ENCODE measurements around the gene IFT25.
A peak's percentile ranks its signal among the peaks of the same experiment; 100 is the strongest.
"Not testable (repeated sequence)": the region's sequence is repeated elsewhere in the genome, so short reads cannot be mapped to it uniquely, and the experiment has no call there.

The IFT25 gene

DNA sequence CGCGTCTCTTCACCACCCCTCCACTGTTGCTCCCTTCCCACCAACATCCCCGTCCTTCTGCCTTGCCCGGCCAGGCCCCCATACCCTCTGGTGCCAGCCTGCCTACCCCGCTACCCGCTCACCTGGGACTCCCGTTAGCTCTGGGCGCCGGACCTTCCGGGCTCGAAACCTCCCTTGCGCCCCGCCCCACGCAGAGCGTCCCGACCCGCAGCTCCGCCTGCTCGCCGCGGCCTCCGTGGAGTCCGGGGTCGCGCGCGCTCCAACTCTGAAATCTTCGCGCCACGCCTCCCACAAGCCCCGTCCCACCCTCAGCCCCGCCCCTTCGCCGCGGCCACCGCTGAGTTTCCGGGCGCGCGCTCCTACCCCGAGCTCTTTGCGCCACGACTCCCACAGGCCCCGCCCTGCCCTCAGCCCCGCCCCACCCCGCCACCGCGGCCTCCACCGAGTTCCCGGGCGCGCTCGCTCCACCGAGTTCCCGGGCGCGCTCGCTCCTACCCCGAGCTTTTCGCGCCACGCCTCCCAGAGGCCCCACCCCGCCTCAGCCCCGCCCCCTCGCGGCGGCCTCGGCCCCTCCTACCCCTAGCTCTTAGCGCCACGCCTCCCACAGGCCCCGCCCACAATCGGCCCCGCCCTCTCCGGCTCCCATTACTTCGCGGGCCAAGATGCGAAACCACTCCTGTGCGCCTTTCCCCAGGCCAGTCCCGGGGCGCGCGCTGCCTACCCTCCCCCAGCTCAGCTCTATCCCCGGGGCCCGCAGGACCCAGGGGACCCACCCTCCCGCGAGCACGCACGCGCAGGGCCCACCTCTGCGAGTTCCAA is at the start of gene IFT25:
IFT25 (minus strand) TSS at position 267 of the 819 bp plus-strand sequence. CDS start 5,617 bp downstream, outside the sequence.
- no peaks in the 10 kb centered on the region for H3K27me3 ChIP-seq (ENCODE audit: control insufficient read depth, insufficient read depth, low read length)
- TF ChIP-seq, protein P1, sequence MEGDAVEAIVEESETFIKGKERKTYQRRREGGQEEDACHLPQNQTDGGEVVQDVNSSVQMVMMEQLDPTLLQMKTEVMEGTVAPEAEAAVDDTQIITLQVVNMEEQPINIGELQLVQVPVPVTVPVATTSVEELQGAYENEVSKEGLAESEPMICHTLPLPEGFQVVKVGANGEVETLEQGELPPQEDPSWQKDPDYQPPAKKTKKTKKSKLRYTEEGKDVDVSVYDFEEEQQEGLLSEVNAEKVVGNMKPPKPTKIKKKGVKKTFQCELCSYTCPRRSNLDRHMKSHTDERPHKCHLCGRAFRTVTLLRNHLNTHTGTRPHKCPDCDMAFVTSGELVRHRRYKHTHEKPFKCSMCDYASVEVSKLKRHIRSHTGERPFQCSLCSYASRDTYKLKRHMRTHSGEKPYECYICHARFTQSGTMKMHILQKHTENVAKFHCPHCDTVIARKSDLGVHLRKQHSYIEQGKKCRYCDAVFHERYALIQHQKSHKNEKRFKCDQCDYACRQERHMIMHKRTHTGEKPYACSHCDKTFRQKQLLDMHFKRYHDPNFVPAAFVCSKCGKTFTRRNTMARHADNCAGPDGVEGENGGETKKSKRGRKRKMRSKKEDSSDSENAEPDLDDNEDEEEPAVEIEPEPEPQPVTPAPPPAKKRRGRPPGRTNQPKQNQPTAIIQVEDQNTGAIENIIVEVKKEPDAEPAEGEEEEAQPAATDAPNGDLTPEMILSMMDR (IDR thresholded peaks at IDR 0.05): no peak
- peaks cover 5% of the 10 kb centered on the region for H3K4me1 ChIP-seq
- no peaks in the 10 kb centered on the region for H3K79me2 ChIP-seq
- no peaks in the 10 kb centered on the region for H3K36me3 ChIP-seq (ENCODE audit: control insufficient read depth, insufficient read depth, low read length)
- H3K4me2 ChIP-seq (ENCODE audit: low read length): peak within 1 kb of the TSS; percentile 93
- peak within 1 kb of the TSS; percentile 70 for H3K27ac ChIP-seq
- H2AFZ ChIP-seq: peak within 1 kb of the TSS; percentile 91
- H3K4me3 ChIP-seq (ENCODE audit: low read depth, low read length): peak within 1 kb of the TSS; percentile 95
- H3K9me3 ChIP-seq (ENCODE audit: control insufficient read depth, low read length): no peaks in the 10 kb centered on the region
- H3K9ac ChIP-seq: no peak within 1 kb of the TSS

DNA sequence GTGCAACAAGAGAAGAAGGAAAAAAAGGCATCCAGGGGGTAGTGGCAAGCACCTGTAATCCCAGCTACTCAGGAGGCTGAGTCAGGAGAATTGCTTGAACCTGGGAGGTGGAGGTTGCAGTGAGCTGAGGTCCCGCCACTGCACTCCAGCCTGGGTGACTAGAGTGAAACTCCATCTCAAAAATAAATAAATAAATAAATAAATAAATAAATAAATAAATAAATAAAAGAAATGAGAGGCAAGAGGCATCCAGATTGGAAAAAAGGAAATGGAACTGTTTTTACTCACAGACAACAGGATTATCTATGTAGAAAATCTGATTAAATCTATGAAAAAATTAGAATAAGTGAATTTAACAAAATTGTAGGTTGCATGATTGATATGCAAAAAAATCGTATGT is 49.0 kb upstream of the IFT25 start:
- H3K27ac ChIP-seq; H3K27me3 ChIP-seq (ENCODE audit: control insufficient read depth, insufficient read depth, low read length); H3K4me3 ChIP-seq (ENCODE audit: low read depth, low read length); H3K4me1 ChIP-seq; H2AFZ ChIP-seq; H3K4me2 ChIP-seq (ENCODE audit: low read length); H3K9ac ChIP-seq; H3K9me3 ChIP-seq (ENCODE audit: control insufficient read depth, low read length); H3K36me3 ChIP-seq (ENCODE audit: control insufficient read depth, insufficient read depth, low read length); H3K79me2 ChIP-seq: not testable (repeated sequence)

DNA sequence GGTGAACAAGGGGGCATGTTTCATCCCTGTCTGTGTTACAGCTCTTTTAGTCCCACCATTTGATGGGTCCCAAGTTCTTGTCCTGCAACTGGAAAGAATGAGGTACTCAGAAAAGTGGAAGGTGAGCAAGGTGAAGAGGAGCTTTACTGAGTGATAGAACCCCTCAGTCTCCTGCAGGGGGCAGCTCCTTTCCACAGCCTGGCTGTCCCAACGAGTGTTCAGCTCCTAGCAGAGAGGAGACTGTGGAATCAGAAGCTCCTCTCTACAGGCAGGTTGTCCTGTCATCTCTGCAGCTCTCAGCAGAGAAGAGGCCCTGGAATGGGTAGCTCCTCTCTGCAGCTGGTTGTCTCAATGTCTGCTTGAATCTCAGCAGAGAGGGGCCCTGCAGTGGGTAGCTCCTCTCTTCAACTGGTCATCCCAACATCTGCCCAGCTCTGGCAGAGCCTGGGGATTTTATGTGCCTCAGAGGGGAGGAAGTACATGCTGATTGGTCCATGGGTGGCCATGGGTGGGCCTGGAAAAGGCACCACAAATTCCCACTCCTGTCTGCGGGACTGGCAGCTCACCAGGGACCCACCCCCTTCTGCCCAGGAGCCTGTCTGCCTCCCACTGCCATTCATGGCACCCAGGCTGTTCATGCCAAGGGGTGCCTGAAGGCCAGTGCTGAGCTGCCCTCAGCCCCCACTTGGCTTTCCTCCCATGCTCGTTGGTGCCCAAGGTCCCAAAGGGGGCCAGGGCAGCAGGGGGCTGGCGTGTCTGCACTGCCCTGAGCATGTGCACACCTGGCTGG is 46.8 kb upstream of the IFT25 start:
- Histone ChIP-seq H3K79me2 (no peaks in the 10 kb centered on the region), H3K27ac (no peak overlapping the region), H3K9ac (no peak overlapping the region), H3K4me2 (ENCODE audit: low read length) (no peak overlapping the region), H2AFZ (no peak overlapping the region), H3K4me3 (ENCODE audit: low read depth, low read length) (no peak overlapping the region), H3K36me3 (ENCODE audit: control insufficient read depth, insufficient read depth, low read length) (no peaks in the 10 kb centered on the region), H3K9me3 (ENCODE audit: control insufficient read depth, low read length) (no peaks in the 10 kb centered on the region), H3K4me1 (no peaks in the 10 kb centered on the region), H3K27me3 (ENCODE audit: control insufficient read depth, insufficient read depth, low read length) (no peaks in the 10 kb centered on the region)
- TF ChIP-seq, protein P1 (IDR thresholded peaks at IDR 0.05): peak; percentile 7

DNA sequence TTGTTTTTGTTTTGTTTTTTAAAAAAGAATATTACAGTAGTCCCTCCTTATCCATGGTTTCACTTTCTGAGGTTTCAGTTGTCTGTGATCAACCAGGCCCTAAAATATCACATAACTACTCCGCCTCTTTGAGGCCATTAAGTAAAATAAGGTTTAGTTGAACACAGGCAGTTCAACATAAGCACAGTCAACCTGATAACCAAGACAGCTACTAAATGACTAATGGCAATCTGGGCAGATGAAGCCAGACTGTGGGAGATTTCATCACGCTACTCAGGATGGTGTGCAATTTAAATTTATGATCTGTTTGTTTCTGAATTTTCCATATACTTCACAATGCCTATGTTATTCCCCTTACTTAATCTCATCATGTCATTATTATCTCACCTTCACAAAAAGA is 42.4 kb upstream of the IFT25 start:
- H3K36me3 ChIP-seq (ENCODE audit: control insufficient read depth, insufficient read depth, low read length): no peaks in the 10 kb centered on the region
- H3K4me2 ChIP-seq (ENCODE audit: low read length): no peak overlapping the region
- H3K79me2 ChIP-seq: no peaks in the 10 kb centered on the region
- TF ChIP-seq, protein P1 (IDR thresholded peaks at IDR 0.05): no peak
- H3K27me3 ChIP-seq (ENCODE audit: control insufficient read depth, insufficient read depth, low read length): no peaks in the 10 kb centered on the region
- H3K9ac ChIP-seq: no peak overlapping the region
- H3K9me3 ChIP-seq (ENCODE audit: control insufficient read depth, low read length): no peaks in the 10 kb centered on the region
- no peaks in the 10 kb centered on the region for H3K4me1 ChIP-seq
- no peak overlapping the region for H3K27ac ChIP-seq
- H2AFZ ChIP-seq: no peak overlapping the region
- no peak overlapping the region for H3K4me3 ChIP-seq (ENCODE audit: low read depth, low read length)

DNA sequence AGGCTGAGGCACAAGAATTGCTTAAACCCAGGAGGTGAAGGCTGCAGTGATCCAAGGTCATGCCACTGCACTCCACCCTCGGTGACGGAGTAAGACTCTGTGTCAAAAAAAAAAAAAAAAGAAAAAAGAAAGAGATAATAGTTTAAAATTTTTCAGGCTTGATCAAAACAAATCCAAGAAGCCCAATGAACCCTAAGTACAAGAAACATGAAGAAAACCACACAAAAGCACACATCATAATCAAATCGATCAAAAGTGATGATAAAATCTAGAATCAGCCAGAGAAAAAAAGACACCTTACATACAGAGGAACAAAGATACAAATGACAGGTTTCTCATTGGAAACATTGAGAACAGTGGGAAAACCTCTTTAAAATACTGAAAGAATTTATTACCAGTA is 41.0 kb upstream of the IFT25 start:
- Histone ChIP-seq H3K4me2 (ENCODE audit: low read length) (no peak overlapping the region), H3K4me3 (ENCODE audit: low read depth, low read length) (no peak overlapping the region), H2AFZ (no peak overlapping the region), H3K27ac (no peak overlapping the region), H3K4me1 (no peaks in the 10 kb centered on the region), H3K9me3 (ENCODE audit: control insufficient read depth, low read length) (no peaks in the 10 kb centered on the region), H3K36me3 (ENCODE audit: control insufficient read depth, insufficient read depth, low read length) (no peaks in the 10 kb centered on the region), H3K79me2 (no peaks in the 10 kb centered on the region), H3K9ac (no peak overlapping the region), H3K27me3 (ENCODE audit: control insufficient read depth, insufficient read depth, low read length) (no peaks in the 10 kb centered on the region)
- TF ChIP-seq, protein P1 (IDR thresholded peaks at IDR 0.05): no peak
